GM12892 (cell line): ENCODE measurements around the gene CDKL1.

Experiments
- POLR2A ChIP-seq: IDR thresholded peaks from 2 replicates; pipeline ENCODE4 v1.6.1; 2011; ENCODE audit warnings: low read depth, low read length, control low read depth
- POLR2AphosphoS5 ChIP-seq: IDR thresholded peaks from 2 replicates; pipeline ENCODE4 v1.6.1; 2011; ENCODE audit warnings: low read depth, low read length, control low read depth
- TAF1 ChIP-seq: IDR thresholded peaks from 2 replicates; pipeline ENCODE4 v1.6.1; 2011; ENCODE audit warnings: low read depth, mild to moderate bottlenecking, control low read depth, low read length, borderline replicate concordance

DNA sequence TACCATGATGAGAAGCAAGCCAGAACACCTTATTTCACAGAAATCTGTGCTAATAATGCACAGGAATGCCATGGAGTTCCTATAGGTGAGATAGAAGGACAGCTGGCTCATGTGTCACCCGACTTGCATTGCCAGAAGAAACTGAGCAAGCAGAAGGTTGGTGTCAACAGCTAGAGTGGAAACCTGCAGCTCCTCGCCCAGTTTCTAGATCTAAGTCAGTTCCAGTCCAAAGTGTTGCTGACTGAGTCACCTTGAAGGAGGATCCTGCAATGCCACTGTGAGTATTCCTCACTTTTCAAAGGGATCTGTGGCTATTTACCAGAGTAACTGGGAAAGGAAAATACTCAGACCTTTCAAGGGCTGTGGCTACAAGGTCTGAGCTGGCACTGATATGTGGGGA is 17.1 kb downstream of the CDKL1 start:
- no peak for TF ChIP-seq POLR2AphosphoS5
- no peak for TF ChIP-seq POLR2A
- TF ChIP-seq TAF1 = no peak
